KMS-11 (cell line): Measurements from ENCODE around the gene GART.

Experiments used
- H2AFZ ChIP-seq: fragments of 200-600 bp; sonication (generic); 2 replicates; pipeline ENCODE4 v1.6.1; 2016; ENCODE audit warnings: antibody characterized with exemption, mixed run types, low read depth
- H3K27ac ChIP-seq: fragments of 200-600 bp; sonication (generic); 2 replicates; pipeline ENCODE4 v1.6.1; 2016; ENCODE audit warnings: mild to moderate bottlenecking, mixed run types
- H3K27me3 ChIP-seq: fragments of 200-600 bp; sonication (generic); 2 replicates; pipeline ENCODE4 v1.6.1; 2017; ENCODE audit warnings: mild to moderate bottlenecking, low read depth, mixed run types, moderate library complexity; ENCODE audit not compliant: insufficient read depth
- H3K36me3 ChIP-seq: fragments of 200-600 bp; sonication (generic); 2 replicates; pipeline ENCODE4 v1.6.1; 2017; ENCODE audit warnings: mild to moderate bottlenecking, mixed run types; ENCODE audit not compliant: insufficient read depth
- H3K4me1 ChIP-seq: fragments of 200-600 bp; sonication (generic); 2 replicates; pipeline ENCODE4 v1.6.1; 2016; ENCODE audit warnings: mild to moderate bottlenecking, low read depth, mixed run types; ENCODE audit not compliant: poor library complexity, severe bottlenecking
- H3K4me2 ChIP-seq: fragments of 200-600 bp; sonication (generic); 2 replicates; pipeline ENCODE4 v1.7.0; 2016; ENCODE audit warnings: mild to moderate bottlenecking, mixed run types
- H3K4me3 ChIP-seq: fragments of 200-600 bp; sonication (generic); IDR thresholded peaks from 2 replicates; pipeline ENCODE4 v1.6.1; 2017; ENCODE audit warnings: low read depth, low read length, mixed read lengths; ENCODE audit not compliant: insufficient read depth
- H3K79me2 ChIP-seq: fragments of 200-600 bp; sonication (generic); 2 replicates; pipeline ENCODE4 v1.6.1; 2016; ENCODE audit warnings: low read depth, mixed run types; ENCODE audit not compliant: insufficient read depth
- H3K9ac ChIP-seq: fragments of 200-600 bp; sonication (generic); 2 replicates; pipeline ENCODE4 v1.6.1; 2016; ENCODE audit warnings: mild to moderate bottlenecking, mixed run types
- H4K20me1 ChIP-seq: fragments of 200-600 bp; sonication (generic); 2 replicates; pipeline ENCODE4 v1.6.1; 2016; ENCODE audit warnings: mild to moderate bottlenecking, mixed run types; ENCODE audit not compliant: insufficient read depth
- TF ChIP-seq, protein P1 (sequence below): fragments of 200-600 bp; sonication (generic); conservative IDR thresholded peaks from 2 replicates; pipeline ENCODE4 v1.6.1; 2017; ENCODE audit warnings: low read depth, mild to moderate bottlenecking, antibody characterized with exemption, low read length, moderate library complexity, mixed read lengths

GART gene

DNA sequence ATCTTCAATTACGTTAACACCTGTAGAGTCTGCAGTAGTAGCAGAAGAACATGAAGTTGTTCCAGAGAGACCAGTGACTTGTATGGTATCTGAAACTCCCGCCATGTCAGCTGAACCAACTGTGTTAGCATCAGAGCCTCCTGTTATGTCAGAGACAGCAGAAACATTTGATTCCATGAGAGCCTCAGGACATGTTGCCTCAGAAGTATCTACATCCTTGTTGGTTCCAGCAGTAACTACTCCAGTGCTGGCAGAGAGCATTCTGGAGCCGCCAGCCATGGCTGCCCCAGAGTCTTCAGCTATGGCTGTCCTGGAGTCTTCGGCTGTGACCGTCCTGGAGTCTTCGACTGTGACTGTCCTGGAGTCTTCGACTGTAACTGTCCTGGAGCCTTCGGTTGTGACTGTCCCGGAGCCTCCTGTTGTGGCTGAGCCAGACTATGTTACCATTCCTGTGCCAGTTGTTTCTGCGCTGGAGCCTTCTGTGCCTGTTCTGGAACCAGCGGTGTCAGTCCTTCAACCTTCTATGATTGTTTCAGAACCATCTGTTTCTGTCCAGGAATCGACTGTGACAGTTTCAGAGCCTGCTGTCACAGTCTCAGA lies 11.2 kb upstream of the GART start:
- Histone ChIP-seq H3K27me3 (no peaks in the 10 kb centered on the region), H2AFZ (no peak overlapping the region), H3K4me3 (no peak overlapping the region), H3K36me3 (peaks cover 71% of the 10 kb centered on the region; the same call in 1 of the 2 replicates), H3K79me2 (peaks cover 97% of the 10 kb centered on the region), H3K4me1 (no peaks in the 10 kb centered on the region), H4K20me1 (peaks cover 48% of the 10 kb centered on the region), H3K27ac (no peak overlapping the region), H3K4me2 (no peak overlapping the region), H3K9ac (no peak overlapping the region)
- TF ChIP-seq, protein P1, sequence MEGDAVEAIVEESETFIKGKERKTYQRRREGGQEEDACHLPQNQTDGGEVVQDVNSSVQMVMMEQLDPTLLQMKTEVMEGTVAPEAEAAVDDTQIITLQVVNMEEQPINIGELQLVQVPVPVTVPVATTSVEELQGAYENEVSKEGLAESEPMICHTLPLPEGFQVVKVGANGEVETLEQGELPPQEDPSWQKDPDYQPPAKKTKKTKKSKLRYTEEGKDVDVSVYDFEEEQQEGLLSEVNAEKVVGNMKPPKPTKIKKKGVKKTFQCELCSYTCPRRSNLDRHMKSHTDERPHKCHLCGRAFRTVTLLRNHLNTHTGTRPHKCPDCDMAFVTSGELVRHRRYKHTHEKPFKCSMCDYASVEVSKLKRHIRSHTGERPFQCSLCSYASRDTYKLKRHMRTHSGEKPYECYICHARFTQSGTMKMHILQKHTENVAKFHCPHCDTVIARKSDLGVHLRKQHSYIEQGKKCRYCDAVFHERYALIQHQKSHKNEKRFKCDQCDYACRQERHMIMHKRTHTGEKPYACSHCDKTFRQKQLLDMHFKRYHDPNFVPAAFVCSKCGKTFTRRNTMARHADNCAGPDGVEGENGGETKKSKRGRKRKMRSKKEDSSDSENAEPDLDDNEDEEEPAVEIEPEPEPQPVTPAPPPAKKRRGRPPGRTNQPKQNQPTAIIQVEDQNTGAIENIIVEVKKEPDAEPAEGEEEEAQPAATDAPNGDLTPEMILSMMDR = no peak

DNA sequence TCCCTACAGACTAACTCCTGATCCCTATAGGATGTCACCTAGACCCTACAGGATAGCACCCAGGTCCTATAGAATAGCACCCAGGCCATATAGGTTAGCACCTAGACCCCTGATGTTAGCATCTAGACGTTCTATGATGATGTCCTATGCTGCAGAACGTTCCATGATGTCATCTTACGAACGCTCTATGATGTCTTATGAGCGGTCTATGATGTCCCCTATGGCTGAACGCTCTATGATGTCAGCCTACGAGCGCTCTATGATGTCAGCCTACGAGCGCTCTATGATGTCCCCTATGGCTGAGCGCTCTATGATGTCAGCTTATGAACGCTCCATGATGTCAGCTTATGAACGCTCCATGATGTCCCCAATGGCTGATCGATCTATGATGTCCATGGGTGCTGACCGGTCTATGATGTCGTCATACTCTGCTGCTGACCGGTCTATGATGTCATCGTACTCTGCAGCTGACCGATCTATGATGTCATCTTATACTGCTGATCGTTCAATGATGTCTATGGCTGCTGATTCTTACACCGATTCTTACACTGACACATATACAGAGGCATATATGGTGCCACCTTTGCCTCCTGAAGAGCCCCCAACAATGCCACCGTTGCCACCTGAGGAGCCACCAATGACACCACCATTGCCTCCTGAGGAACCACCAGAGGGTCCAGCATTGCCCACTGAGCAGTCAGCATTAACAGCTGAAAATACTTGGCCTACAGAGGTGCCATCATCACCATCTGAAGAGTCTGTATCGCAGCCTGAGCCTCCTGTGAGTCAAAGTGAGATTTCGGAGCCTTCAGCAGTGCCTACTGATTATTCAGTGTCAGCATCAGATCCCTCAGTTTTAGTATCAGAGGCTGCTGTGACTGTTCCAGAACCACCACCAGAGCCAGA lies 10.4 kb upstream of the GART start:
- Histone ChIP-seq H3K36me3 (peaks cover 68% of the 10 kb centered on the region; the same call in 1 of the 2 replicates), H3K4me1 (no peaks in the 10 kb centered on the region), H3K4me2 (no peak overlapping the region), H3K79me2 (peaks cover 98% of the 10 kb centered on the region), H3K27ac (no peak overlapping the region), H3K27me3 (no peaks in the 10 kb centered on the region), H3K4me3 (no peak overlapping the region), H3K9ac (no peak overlapping the region), H2AFZ (no peak overlapping the region), H4K20me1 (peaks cover 51% of the 10 kb centered on the region)
- TF ChIP-seq, protein P1 = no peak

GRCh38 chr21:33551664-33552063 lies 9.7 kb upstream of the GART start:
- Histone ChIP-seq H3K27me3 (no peaks in the 10 kb centered on the region), H4K20me1 (peaks cover 48% of the 10 kb centered on the region), H3K27ac (no peak overlapping the region), H3K4me3 (no peak overlapping the region), H3K36me3 (peaks cover 67% of the 10 kb centered on the region; the same call in 1 of the 2 replicates), H3K4me1 (no peaks in the 10 kb centered on the region), H3K4me2 (no peak overlapping the region), H3K79me2 (peaks cover 98% of the 10 kb centered on the region), H3K9ac (no peak overlapping the region), H2AFZ (no peak overlapping the region)
- TF ChIP-seq, protein P1 = no peak

DNA sequence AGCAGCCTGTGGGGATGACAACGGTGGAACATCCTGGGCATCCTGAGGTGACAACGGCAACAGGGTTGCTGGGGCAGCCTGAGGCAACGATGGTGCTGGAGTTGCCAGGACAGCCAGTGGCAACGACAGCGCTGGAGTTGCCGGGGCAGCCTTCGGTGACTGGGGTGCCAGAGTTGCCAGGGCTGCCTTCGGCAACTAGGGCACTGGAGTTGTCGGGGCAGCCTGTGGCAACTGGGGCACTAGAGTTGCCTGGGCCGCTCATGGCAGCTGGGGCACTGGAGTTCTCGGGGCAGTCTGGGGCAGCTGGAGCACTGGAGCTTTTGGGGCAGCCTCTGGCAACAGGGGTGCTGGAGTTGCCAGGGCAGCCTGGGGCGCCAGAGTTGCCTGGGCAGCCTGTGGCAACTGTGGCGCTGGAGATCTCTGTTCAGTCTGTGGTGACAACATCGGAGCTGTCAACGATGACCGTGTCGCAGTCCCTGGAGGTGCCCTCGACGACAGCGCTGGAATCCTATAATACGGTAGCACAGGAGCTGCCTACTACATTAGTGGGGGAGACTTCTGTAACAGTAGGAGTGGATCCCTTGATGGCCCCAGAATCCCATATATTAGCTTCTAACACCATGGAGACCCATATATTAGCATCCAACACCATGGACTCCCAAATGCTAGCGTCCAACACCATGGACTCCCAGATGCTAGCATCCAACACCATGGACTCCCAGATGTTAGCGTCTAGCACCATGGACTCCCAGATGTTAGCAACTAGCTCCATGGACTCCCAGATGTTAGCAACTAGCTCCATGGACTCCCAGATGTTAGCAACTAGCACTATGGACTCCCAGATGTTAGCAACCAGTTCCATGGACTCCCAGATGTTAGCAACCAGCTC lies 9.1 kb upstream of the GART start:
- H3K27ac ChIP-seq = no peak overlapping the region
- H3K27me3 ChIP-seq = no peaks in the 10 kb centered on the region
- no peak overlapping the region for H3K4me3 ChIP-seq
- TF ChIP-seq, protein P1 = no peak
- peaks cover 72% of the 10 kb centered on the region; the same call in 1 of the 2 replicates for H3K36me3 ChIP-seq
- H2AFZ ChIP-seq = no peak overlapping the region
- peaks cover 98% of the 10 kb centered on the region for H3K79me2 ChIP-seq
- H3K9ac ChIP-seq = no peak overlapping the region
- H4K20me1 ChIP-seq = peaks cover 54% of the 10 kb centered on the region
- H3K4me1 ChIP-seq = peaks cover 6% of the 10 kb centered on the region
- H3K4me2 ChIP-seq = no peak overlapping the region
